ENCODE results near the gene LIPE.

Gene LIPE

GRCh38 chr19:42423462-42424344 is 3.5 kb downstream of the LIPE start:
- H3K4me3 ChIP-seq (ENCODE audit: low read depth, low read length): peak overlapping the region; percentile 92

GRCh38 chr19:42422901-42423461 is 4.2 kb downstream of the LIPE start:
- no peak for TF ChIP-seq CTCF (IDR thresholded peaks at IDR 0.05; ENCODE audit: borderline replicate concordance, insufficient read depth, low read depth, low read length)
- H3K4me3 ChIP-seq (ENCODE audit: low read depth, low read length): peak overlapping the region; percentile 92

More at GRCh38 chr19:42423462-42424344, 3.5 kb downstream of the LIPE start:
- no peak for TF ChIP-seq CTCF (IDR thresholded peaks at IDR 0.05; ENCODE audit: borderline replicate concordance, insufficient read depth, low read depth, low read length)

GRCh38 chr19:42422092-42422900 is 4.9 kb downstream of the LIPE start:
- H3K4me3 ChIP-seq (ENCODE audit: low read depth, low read length): peak overlapping the region; percentile 92
- TF ChIP-seq CTCF (IDR thresholded peaks at IDR 0.05; ENCODE audit: borderline replicate concordance, insufficient read depth, low read depth, low read length): no peak

GRCh38 chr19:42421591-42422031 is 5.6 kb downstream of the LIPE start:
- no peak for TF ChIP-seq CTCF (IDR thresholded peaks at IDR 0.05; ENCODE audit: borderline replicate concordance, insufficient read depth, low read depth, low read length)
- H3K4me3 ChIP-seq (ENCODE audit: low read depth, low read length): no peak overlapping the region

- H3K4me3 ChIP-seq (ENCODE audit: low read depth, low read length): no peak overlapping the region
- TF ChIP-seq CTCF (IDR thresholded peaks at IDR 0.05; ENCODE audit: borderline replicate concordance, insufficient read depth, low read depth, low read length): no peak
Measured at GRCh38 chr19:42421101-42421500, 6.1 kb downstream of the LIPE start.

GRCh38 chr19:42420055-42420544 is 7.1 kb downstream of the LIPE start:
- H3K4me3 ChIP-seq (ENCODE audit: low read depth, low read length): no peak overlapping the region
- TF ChIP-seq CTCF (IDR thresholded peaks at IDR 0.05; ENCODE audit: borderline replicate concordance, insufficient read depth, low read depth, low read length): peak; percentile 99

All from GM12875 (cell line).